ENCODE data around the gene AKR1A1. TPM values are rescaled to one million over a fixed set of nuclear protein-coding genes. Genes with fewer than 3 reads are reported as not detected.

The AKR1A1 gene
- total RNA-seq, 1 donor from 2014 or later = 182 TPM

DNA sequence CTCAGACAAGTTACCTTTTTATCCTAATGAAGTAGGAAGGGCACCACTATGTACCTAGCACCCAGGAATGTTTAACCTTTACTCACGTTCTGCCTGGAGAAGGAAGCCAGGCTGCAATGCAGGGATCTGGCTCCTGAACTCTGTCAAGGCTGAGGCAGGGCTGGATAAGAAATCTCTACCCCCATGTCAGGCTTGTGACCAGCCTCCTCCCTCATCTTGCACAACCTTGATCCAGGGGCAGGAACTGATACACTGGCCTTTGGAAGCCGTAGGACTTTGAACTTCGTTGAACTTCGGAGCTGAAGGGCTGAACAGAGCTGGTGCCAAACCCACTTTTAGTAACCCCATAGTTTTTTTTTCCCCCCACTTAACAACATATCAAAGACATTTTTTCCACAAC, 8.0 kb upstream of the AKR1A1 start:
- Mint-ChIP-seq H3K4me3 (ENCODE audit: unreplicated experiment) (no peak overlapping the region), H3K9me3 (ENCODE audit: unreplicated experiment) (peaks cover 6% of the 10 kb centered on the region), H3K27ac (ENCODE audit: unreplicated experiment) (no peak overlapping the region), H3K36me3 (ENCODE audit: unreplicated experiment) (no peaks in the 10 kb centered on the region), H3K4me1 (ENCODE audit: low read depth, unreplicated experiment) (peaks cover 17% of the 10 kb centered on the region), H3K27me3 (ENCODE audit: unreplicated experiment) (peaks cover 3% of the 10 kb centered on the region)
- TF ChIP-seq, protein P1, sequence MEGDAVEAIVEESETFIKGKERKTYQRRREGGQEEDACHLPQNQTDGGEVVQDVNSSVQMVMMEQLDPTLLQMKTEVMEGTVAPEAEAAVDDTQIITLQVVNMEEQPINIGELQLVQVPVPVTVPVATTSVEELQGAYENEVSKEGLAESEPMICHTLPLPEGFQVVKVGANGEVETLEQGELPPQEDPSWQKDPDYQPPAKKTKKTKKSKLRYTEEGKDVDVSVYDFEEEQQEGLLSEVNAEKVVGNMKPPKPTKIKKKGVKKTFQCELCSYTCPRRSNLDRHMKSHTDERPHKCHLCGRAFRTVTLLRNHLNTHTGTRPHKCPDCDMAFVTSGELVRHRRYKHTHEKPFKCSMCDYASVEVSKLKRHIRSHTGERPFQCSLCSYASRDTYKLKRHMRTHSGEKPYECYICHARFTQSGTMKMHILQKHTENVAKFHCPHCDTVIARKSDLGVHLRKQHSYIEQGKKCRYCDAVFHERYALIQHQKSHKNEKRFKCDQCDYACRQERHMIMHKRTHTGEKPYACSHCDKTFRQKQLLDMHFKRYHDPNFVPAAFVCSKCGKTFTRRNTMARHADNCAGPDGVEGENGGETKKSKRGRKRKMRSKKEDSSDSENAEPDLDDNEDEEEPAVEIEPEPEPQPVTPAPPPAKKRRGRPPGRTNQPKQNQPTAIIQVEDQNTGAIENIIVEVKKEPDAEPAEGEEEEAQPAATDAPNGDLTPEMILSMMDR (IDR thresholded peaks at IDR 0.05; ENCODE audit: partially characterized antibody, unreplicated experiment) = no peak
- DNase-seq = no peak

DNA sequence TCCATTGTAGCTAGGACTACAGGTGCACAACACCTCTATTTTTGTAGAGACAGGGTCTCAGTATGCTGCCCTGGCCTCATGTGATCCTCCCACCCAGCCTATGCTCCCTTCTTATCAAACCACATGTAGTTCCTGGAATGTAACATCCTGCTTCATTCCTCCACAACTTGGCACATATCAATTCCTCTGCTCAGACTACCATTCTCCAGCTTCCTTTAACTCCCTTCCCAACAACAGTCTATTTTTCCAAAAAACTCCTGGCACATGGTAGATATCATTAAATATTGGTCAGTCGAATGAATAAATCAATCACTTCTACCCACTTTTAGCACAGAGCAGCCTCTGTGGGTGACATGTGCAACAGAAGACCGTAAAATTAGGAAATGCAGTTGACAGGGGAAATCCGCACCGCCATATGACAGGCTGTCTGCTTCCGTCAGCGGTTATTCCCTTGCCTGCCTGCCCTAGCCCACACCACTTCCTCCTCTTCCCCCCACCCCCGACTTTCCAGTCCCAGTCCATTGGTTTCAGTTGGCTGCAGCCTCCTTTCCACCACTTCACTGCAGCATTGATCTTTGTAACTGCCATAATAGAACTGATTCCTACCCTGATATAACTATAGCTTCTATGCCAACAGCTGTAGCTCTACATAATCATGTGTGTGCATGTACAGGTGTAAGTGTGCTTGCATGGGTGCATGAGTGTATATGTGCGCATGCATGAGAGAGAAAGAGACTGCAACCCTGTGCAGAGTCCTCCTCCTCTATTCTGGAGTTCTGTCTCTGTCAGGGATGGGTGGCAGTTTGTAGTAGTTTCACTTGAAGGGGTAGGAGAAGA, 6.8 kb upstream of the AKR1A1 start:
- H3K4me3 Mint-ChIP-seq (ENCODE audit: unreplicated experiment) = no peak overlapping the region
- H3K27me3 Mint-ChIP-seq (ENCODE audit: unreplicated experiment) = peaks cover 3% of the 10 kb centered on the region
- H3K36me3 Mint-ChIP-seq (ENCODE audit: unreplicated experiment) = no peaks in the 10 kb centered on the region
- peak overlapping the region; percentile 67 for H3K27ac Mint-ChIP-seq (ENCODE audit: unreplicated experiment)
- peaks cover 17% of the 10 kb centered on the region for H3K4me1 Mint-ChIP-seq (ENCODE audit: low read depth, unreplicated experiment)
- peaks cover 6% of the 10 kb centered on the region for H3K9me3 Mint-ChIP-seq (ENCODE audit: unreplicated experiment)
- TF ChIP-seq, protein P1 (IDR thresholded peaks at IDR 0.05; ENCODE audit: partially characterized antibody, unreplicated experiment) = no peak
- DNase-seq = peak; percentile 50

DNA sequence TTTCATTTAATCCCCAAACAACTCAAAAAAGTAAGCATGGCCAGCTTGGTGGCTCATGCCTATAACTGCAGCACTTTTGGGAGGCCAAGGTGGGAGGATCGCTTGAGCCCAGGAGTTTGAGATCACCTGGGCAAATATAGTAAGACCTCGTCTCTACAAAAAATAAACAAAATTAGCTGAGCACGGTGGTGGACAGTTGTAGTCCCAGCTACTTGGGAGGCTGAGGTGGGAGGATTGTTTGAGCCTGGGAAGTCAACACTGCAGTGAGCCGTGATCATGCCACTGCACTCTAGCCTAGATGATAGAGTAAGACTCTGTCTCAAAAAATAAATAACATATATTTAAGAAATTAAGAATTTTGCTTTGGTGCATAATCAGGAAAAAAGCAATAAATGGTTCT, 6.1 kb upstream of the AKR1A1 start:
- peaks cover 6% of the 10 kb centered on the region for H3K9me3 Mint-ChIP-seq (ENCODE audit: unreplicated experiment)
- peaks cover 3% of the 10 kb centered on the region for H3K27me3 Mint-ChIP-seq (ENCODE audit: unreplicated experiment)
- H3K4me1 Mint-ChIP-seq (ENCODE audit: low read depth, unreplicated experiment) = peaks cover 17% of the 10 kb centered on the region
- H3K4me3 Mint-ChIP-seq (ENCODE audit: unreplicated experiment) = no peak overlapping the region
- no peak for DNase-seq
- H3K27ac Mint-ChIP-seq (ENCODE audit: unreplicated experiment) = no peak overlapping the region
- TF ChIP-seq, protein P1 (IDR thresholded peaks at IDR 0.05; ENCODE audit: partially characterized antibody, unreplicated experiment) = no peak
- no peaks in the 10 kb centered on the region for H3K36me3 Mint-ChIP-seq (ENCODE audit: unreplicated experiment)

DNA sequence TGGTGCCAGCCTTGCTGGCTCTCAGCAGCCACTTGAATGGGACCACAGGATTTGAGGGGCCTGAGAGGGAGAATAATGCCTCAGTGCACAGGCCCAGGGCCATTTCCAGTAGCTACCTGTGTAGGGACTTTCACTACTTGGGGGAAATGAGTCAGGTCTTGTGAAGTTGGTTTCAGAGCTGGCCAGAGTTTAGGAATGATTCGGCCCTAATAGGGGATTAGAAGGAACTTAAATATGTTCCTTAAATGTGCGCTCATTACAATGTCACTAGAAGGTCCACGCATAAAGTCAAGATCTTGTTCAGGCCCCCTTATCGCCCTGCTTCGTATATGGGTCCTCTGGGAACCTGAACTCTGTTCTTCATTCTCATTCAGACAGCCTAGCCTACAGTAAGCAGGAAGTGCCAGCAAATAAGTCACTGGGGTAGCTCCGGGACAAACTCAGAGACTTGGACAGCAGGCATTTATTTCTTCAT, 5.6 kb upstream of the AKR1A1 start:
- no peaks in the 10 kb centered on the region for H3K36me3 Mint-ChIP-seq (ENCODE audit: unreplicated experiment)
- TF ChIP-seq, protein P1 (IDR thresholded peaks at IDR 0.05; ENCODE audit: partially characterized antibody, unreplicated experiment) = no peak
- H3K4me3 Mint-ChIP-seq (ENCODE audit: unreplicated experiment) = no peak overlapping the region
- peaks cover 6% of the 10 kb centered on the region for H3K9me3 Mint-ChIP-seq (ENCODE audit: unreplicated experiment)
- no peak for DNase-seq
- peaks cover 17% of the 10 kb centered on the region for H3K4me1 Mint-ChIP-seq (ENCODE audit: low read depth, unreplicated experiment)
- H3K27ac Mint-ChIP-seq (ENCODE audit: unreplicated experiment) = no peak overlapping the region
- H3K27me3 Mint-ChIP-seq (ENCODE audit: unreplicated experiment) = peaks cover 3% of the 10 kb centered on the region

Measured in glutamatergic neuron (in vitro differentiated cells).